GM12864 (cell line): Measurements from ENCODE around the gene SLC11A1.

ENCODE experiments used
- DNase-seq: peaks from one replicate; pipeline ENCODE4 v3.0.0-alpha.2; 2011; ENCODE audit warnings: low read depth
- H3K4me3 ChIP-seq: 2 replicates; pipeline ENCODE4 v1.5.1; 2011; ENCODE audit warnings: mild to moderate bottlenecking, low read depth, low read length, control low read depth
- TF ChIP-seq, protein P1 (sequence below): IDR thresholded peaks from 2 replicates; pipeline ENCODE4 v1.5.1; 2011; ENCODE audit warnings: low read depth, mild to moderate bottlenecking, moderate library complexity, low read length, control low read depth, inconsistent platforms; ENCODE audit errors: missing control alignments

The SLC11A1 gene

DNA sequence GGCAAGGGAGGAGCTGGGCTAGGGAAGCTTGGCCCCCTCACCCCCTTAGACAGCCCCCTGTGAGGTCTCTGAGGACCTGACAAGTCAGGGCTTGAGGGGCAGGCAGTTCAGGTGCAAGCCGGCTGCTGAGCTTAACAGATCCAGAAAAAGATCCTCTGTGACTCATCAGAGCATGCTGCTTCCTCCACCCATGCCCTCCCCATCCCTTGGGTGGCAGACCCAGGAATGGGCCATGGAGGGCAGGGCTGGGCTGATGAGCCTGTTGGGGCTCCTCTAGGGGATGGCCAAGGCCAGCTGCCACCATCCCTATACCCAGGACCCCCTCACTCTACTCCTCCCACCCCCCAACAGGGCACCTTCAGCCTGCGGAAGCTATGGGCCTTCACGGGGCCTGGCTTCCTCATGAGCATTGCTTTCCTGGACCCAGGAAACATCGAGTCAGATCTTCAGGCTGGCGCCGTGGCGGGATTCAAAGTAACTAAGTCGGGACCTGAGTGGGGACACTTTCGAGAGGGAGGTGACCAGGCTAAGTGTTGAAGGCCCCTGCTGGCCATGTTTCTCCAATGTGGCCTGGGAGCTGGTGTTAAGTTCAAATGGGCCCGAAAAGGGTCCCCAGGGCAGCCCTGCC lies 1.9 kb downstream of the SLC11A1 start:
- no peak for DNase-seq
- H3K4me3 ChIP-seq, result no peak overlapping the region
- TF ChIP-seq, protein P1, sequence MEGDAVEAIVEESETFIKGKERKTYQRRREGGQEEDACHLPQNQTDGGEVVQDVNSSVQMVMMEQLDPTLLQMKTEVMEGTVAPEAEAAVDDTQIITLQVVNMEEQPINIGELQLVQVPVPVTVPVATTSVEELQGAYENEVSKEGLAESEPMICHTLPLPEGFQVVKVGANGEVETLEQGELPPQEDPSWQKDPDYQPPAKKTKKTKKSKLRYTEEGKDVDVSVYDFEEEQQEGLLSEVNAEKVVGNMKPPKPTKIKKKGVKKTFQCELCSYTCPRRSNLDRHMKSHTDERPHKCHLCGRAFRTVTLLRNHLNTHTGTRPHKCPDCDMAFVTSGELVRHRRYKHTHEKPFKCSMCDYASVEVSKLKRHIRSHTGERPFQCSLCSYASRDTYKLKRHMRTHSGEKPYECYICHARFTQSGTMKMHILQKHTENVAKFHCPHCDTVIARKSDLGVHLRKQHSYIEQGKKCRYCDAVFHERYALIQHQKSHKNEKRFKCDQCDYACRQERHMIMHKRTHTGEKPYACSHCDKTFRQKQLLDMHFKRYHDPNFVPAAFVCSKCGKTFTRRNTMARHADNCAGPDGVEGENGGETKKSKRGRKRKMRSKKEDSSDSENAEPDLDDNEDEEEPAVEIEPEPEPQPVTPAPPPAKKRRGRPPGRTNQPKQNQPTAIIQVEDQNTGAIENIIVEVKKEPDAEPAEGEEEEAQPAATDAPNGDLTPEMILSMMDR, result no peak

DNA sequence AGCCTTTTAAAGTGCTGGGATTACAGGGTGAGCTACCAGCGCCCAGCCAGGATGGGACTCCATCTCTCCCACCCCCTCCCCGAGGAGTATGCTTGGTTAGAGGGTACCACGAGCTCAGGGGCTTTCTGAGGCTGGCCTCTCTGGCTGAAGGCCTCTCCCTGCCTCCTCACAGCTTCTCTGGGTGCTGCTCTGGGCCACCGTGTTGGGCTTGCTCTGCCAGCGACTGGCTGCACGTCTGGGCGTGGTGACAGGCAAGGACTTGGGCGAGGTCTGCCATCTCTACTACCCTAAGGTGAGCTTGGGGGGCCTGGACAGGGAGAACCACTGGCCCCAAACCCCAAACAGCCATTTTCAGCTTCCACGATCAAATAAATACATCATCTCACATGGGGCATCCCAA lies 2.9 kb downstream of the SLC11A1 start:
- TF ChIP-seq, protein P1, result no peak
- no peak for DNase-seq
- H3K4me3 ChIP-seq, result no peak overlapping the region

DNA sequence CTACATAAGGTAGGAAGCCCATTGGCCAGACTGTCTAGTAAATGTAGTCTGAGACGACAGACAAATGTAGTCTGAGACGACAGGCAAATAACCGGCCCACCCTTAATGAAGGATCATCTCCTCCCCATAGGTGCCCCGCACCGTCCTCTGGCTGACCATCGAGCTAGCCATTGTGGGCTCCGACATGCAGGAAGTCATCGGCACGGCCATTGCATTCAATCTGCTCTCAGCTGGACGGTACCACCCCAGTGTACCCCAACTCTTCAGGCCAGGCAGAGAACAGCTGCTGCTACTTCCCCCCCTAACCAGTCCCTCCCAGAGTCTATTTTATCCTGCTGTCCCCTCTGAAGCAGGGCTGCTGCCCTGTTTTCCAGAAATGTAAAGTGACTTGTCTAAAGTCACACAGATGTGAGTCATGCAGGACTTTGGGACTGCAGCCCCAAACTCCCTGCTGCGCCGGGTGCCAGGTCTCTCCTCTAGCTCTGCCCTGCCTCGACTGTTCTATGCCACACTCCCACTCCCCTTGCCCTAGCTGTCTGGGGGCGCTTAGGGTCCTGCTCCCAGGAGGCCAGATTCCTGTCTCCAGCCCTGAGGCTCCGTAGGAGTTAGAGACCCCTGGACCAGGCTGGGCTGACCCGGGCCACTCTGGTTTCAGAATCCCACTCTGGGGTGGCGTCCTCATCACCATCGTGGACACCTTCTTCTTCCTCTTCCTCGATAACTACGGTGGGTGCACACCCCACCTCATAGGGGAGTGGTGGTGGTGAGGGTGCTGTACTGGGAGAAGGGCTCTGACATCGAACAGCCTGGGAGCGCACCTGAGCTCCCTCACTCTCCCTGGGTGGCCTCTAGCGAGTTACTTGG lies 4.7 kb downstream of the SLC11A1 start:
- TF ChIP-seq, protein P1, result no peak
- H3K4me3 ChIP-seq, result no peak overlapping the region
- no peak for DNase-seq

DNA sequence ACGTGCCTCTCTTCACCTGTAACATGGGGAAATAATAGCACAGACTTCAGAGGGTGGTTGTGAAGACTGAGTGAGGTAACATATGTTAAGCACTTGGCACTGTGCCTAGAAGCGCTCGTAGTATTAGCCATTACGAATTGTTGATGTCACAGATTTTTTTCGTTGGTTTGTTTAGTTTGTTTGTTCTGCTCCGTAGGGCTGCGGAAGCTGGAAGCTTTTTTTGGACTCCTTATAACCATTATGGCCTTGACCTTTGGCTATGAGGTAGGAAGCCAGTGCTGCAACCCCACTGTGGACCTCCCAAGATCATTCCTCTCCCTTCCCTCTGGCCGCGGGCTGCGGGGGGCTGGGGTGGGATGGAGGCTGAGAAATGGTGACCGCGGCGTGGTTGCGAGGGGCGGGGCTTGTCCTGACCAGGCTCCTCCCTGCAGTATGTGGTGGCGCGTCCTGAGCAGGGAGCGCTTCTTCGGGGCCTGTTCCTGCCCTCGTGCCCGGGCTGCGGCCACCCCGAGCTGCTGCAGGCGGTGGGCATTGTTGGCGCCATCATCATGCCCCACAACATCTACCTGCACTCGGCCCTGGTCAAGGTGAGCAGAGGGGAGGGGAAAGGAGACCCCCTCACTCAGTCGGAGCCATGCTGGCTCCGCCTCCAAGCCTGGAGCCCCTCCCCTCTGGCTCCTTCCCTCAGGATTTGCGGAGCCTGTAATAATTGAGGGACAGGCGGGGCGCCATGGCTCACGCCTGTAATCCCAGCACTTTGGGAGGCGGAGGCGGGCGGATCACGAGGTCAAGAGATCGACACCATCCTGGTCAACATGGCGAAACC lies 5.5 kb downstream of the SLC11A1 start:
- H3K4me3 ChIP-seq, result no peak overlapping the region
- DNase-seq, result no peak
- TF ChIP-seq, protein P1, result no peak

DNA sequence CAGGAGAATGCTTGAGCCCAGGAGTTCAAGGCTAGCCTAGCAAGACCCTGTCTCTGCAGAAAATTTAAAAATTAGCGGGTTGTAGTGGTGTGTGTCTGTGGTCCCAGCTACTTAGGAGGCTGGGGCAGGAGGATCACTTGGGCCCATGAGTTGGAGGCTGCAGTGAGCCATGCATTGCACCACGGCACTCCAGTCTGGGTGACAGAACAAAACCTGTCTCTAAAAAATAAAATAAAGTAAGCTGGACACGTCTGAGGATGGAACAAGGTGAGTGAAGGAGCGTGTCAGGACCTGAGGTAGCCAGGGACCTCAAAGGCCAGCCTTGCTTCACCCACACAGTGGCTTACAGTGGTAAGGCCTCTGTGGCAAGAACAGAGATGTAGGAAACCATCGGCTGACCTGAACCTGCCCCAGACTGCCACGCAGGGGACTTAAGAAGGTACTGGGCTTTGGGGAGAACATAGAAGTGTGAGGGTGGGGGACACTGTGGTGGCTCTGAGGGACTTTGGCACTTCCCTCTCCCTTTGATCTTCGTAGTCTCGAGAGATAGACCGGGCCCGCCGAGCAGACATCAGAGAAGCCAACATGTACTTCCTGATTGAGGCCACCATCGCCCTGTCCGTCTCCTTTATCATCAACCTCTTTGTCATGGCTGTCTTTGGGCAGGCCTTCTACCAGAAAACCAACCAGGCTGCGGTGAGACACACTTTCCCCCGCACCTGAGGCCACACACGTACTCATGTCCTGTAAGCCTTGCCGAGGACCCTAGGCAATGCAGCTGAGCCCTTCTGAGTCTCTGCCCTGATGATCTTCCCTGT lies 7.5 kb downstream of the SLC11A1 start:
- DNase-seq, result no peak
- no peak overlapping the region for H3K4me3 ChIP-seq
- TF ChIP-seq, protein P1, result no peak

DNA sequence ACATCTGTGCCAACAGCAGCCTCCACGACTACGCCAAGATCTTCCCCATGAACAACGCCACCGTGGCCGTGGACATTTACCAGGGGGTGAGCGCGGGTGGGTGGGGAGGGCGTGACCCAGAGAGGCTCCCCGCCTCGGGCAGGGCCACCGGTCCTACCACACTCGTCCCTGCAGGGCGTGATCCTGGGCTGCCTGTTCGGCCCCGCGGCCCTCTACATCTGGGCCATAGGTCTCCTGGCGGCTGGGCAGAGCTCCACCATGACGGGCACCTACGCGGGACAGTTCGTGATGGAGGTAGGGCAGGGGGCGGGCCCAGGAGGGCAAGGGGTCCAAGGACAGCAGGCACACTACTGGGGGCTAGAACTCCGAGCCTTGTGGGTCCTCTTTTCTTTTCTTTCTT lies 9.1 kb downstream of the SLC11A1 start:
- H3K4me3 ChIP-seq, result no peak overlapping the region
- DNase-seq, result no peak
- TF ChIP-seq, protein P1, result no peak
